ENCODE results near the gene DNAJB9. TPM values are rescaled to one million over a fixed set of nuclear protein-coding genes. Genes with fewer than 3 reads are reported as not detected.

The DNAJB9 gene
- total RNA-seq, 4 donors from 2014 or later, result 28.5 to 136 (median 56.6) TPM

Other genes starting within 250 kb of the DNAJB9 start
- 1 to 10 TPM; 1.9 to 6.5 (median 4.6) TPM for gene NRCAM, start 113.4 kb upstream of the DNAJB9 start, total RNA-seq
- 10 to 100 TPM; 38.8 to 80.6 (median 60.4) TPM for gene PNPLA8, start 43.7 kb upstream of the DNAJB9 start, total RNA-seq
- 10 to 100 TPM; 12.6 to 24.7 (median 15.7) TPM for gene THAP5, start 168 bp upstream of the DNAJB9 start, total RNA-seq

Measured in omental fat pad (tissue), 4 donors.